GM12892 (cell line): ENCODE results near the gene HSFX1.

Experiments used
- DNase-seq: peaks from one replicate; pipeline ENCODE4 v3.0.0; 2011; ENCODE audit not compliant: insufficient read length
- FAIRE-seq: peaks from 2 replicates; lab custom pipeline; 2011; peaks lifted over from hg19 to GRCh38; lab: Jason Lieb, UNC
- POLR2A ChIP-seq: IDR thresholded peaks from 2 replicates; pipeline ENCODE4 v1.6.1; 2011; ENCODE audit warnings: low read depth, low read length, control low read depth
- POLR2AphosphoS5 ChIP-seq: IDR thresholded peaks from 2 replicates; pipeline ENCODE4 v1.6.1; 2011; ENCODE audit warnings: low read depth, low read length, control low read depth
- TAF1 ChIP-seq: IDR thresholded peaks from 2 replicates; pipeline ENCODE4 v1.6.1; 2011; ENCODE audit warnings: low read depth, mild to moderate bottlenecking, control low read depth, low read length, borderline replicate concordance

Gene HSFX1

GRCh38 chrX:149799095-149799714 lies 25.3 kb downstream of the HSFX1 start:
- TF ChIP-seq POLR2AphosphoS5 (no peak), POLR2A (no peak), TAF1 (no peak)
- peak; percentile 9 for FAIRE-seq
- no peak for DNase-seq

GRCh38 chrX:149799938-149800337 lies 26.1 kb downstream of the HSFX1 start:
- no peak for FAIRE-seq

GRCh38 chrX:149803458-149804062 lies 29.7 kb downstream of the HSFX1 start:
- FAIRE-seq (no peak), DNase-seq (no peak)
- TF ChIP-seq TAF1 (no peak), POLR2A (no peak), POLR2AphosphoS5 (no peak)

More at GRCh38 chrX:149799938-149800337, 26.1 kb downstream of the HSFX1 start:
- DNase-seq = no peak
- TF ChIP-seq POLR2A (no peak), POLR2AphosphoS5 (no peak), TAF1 (no peak)

- DNase-seq (no peak), FAIRE-seq (no peak)
- no peak for TF ChIP-seq POLR2AphosphoS5
- TF ChIP-seq POLR2A = no peak
- TF ChIP-seq TAF1 = no peak
Measured at GRCh38 chrX:149804102-149804501, 30.2 kb downstream of the HSFX1 start.

- no peak for DNase-seq
- no peak for TF ChIP-seq POLR2AphosphoS5
- no peak for TF ChIP-seq TAF1
- no peak for TF ChIP-seq POLR2A
- FAIRE-seq = no peak
Measured at GRCh38 chrX:149807747-149808458, 34.0 kb downstream of the HSFX1 start.

- no peak for TF ChIP-seq POLR2A
- no peak for TF ChIP-seq TAF1
- TF ChIP-seq POLR2AphosphoS5 = no peak
- FAIRE-seq = no peak
- no peak for DNase-seq
Measured at GRCh38 chrX:149818652-149819051, 44.8 kb downstream of the HSFX1 start.

GRCh38 chrX:149819371-149819770 lies 45.5 kb downstream of the HSFX1 start:
- FAIRE-seq (no peak), DNase-seq (no peak)
- TF ChIP-seq POLR2A (no peak), TAF1 (no peak), POLR2AphosphoS5 (no peak)

GRCh38 chrX:149825424-149825823 lies 51.6 kb downstream of the HSFX1 start:
- TF ChIP-seq POLR2A = no peak
- TF ChIP-seq POLR2AphosphoS5 = no peak
- TF ChIP-seq TAF1 = no peak
- DNase-seq = no peak
- no peak for FAIRE-seq
